ENCODE results near the gene TPRX1. TPM values are rescaled to one million over a fixed set of nuclear protein-coding genes. Genes with fewer than 3 reads are reported as not detected.
"Not testable (repeated sequence)": the region's sequence is repeated elsewhere in the genome, so short reads cannot be mapped to it uniquely, and the experiment has no call there.

TPRX1 gene
- total RNA-seq, 8 experiments from 2014 or later = 0.33 to 1.1 (median 0.46) TPM; not detected in 4

- Histone ChIP-seq H3K4me1 (replicated peaks in 1 of 2) (peaks cover 15 to 19% of the 10 kb centered on the region in 2 donors), H3K4me3 (peak overlapping the region; percentile 86 to 100 (median 98)), H3K27ac (peak overlapping the region; percentile 99)
- in situ Hi-C loops (cut with MboI; ENCODE audit: low pct_unique_long_range_greater_than_20kb in 2 of 9, low sequenced_read_pairs in 9 of 9, unreplicated experiment in 9 of 9); ATAC-seq (replicated peaks in 6 of 8): not testable (repeated sequence)
- 62 to 100% (median 86%) methylated on average over 1 to 19 of the region's 23 CpGs; no CpG with 5 or more reads in 2 of the 10 experiments for WGBS, 10 experiments
Measured at GRCh38 chr19:47777245-47778048, 26.9 kb downstream of the TPRX1 start.

GRCh38 chr19:47776568-47776967, 27.8 kb downstream of the TPRX1 start:
- Histone ChIP-seq H3K4me1 (replicated peaks in 1 of 2) (peaks cover 15 to 19% of the 10 kb centered on the region in 2 donors), H3K27ac (no peak overlapping the region), H3K4me3 (no peak overlapping the region)
- 0 to 100% (median 64%) methylated on average over 1 to 3 of the region's 4 CpGs; no CpG with 5 or more reads in 2 of the 10 experiments for WGBS, 10 experiments
- in situ Hi-C loops (cut with MboI; ENCODE audit: low pct_unique_long_range_greater_than_20kb in 2 of 9, low sequenced_read_pairs in 9 of 9, unreplicated experiment in 9 of 9) = no loop called here
- ATAC-seq (replicated peaks in 6 of 8) = no peak

- H3K4me3 ChIP-seq; H3K27ac ChIP-seq; ATAC-seq (replicated peaks in 6 of 8); in situ Hi-C loops (cut with MboI; ENCODE audit: low pct_unique_long_range_greater_than_20kb in 2 of 9, low sequenced_read_pairs in 9 of 9, unreplicated experiment in 9 of 9): not testable (repeated sequence)
- 0 to 90% (median 83%) methylated on average over 1 to 4 of the region's 6 CpGs; no CpG with 5 or more reads in 3 of the 10 experiments for WGBS, 10 experiments
- H3K4me1 ChIP-seq (replicated peaks in 1 of 2) = peaks cover 5 to 14% of the 10 kb centered on the region in 2 donors
Measured at GRCh38 chr19:47771291-47771690, 33.1 kb downstream of the TPRX1 start.

- in situ Hi-C loops (cut with MboI; ENCODE audit: low pct_unique_long_range_greater_than_20kb in 2 of 9, low sequenced_read_pairs in 9 of 9, unreplicated experiment in 9 of 9) = no loop called here
- 67 to 100% (median 94%) methylated on average over 1 to 3 of the region's 3 CpGs for WGBS, 10 experiments
Measured at GRCh38 chr19:47769534-47769933, 34.8 kb downstream of the TPRX1 start.

GRCh38 chr19:47768604-47769003, 35.7 kb downstream of the TPRX1 start:
- no peak for ATAC-seq (replicated peaks in 6 of 8)
- in situ Hi-C loops (cut with MboI; ENCODE audit: low pct_unique_long_range_greater_than_20kb in 2 of 9, low sequenced_read_pairs in 9 of 9, unreplicated experiment in 9 of 9) = no loop called here
- 100% methylated on average over 1 to 2 of the region's 2 CpGs; no CpG with 5 or more reads in 8 of the 10 experiments for WGBS, 10 experiments

More at GRCh38 chr19:47769534-47769933, 34.8 kb downstream of the TPRX1 start:
- Histone ChIP-seq H3K4me1 (replicated peaks in 1 of 2) (peaks cover 5 to 14% of the 10 kb centered on the region in 2 donors), H3K27ac (no peak overlapping the region), H3K4me3 (no peak overlapping the region)
- ATAC-seq (replicated peaks in 6 of 8) = no peak

GRCh38 chr19:47767349-47767748, 37.0 kb downstream of the TPRX1 start:
- 43 to 100% (median 100%) methylated on average over 1 to 2 of the region's 2 CpGs; no CpG with 5 or more reads in 5 of the 10 experiments for WGBS, 10 experiments
- Histone ChIP-seq H3K4me3 (no peak overlapping the region), H3K4me1 (replicated peaks in 1 of 2) (peaks cover 0 to 5% of the 10 kb centered on the region in 2 donors), H3K27ac (no peak overlapping the region)
- no peak for ATAC-seq (replicated peaks in 6 of 8)
- in situ Hi-C loops (cut with MboI; ENCODE audit: low pct_unique_long_range_greater_than_20kb in 2 of 9, low sequenced_read_pairs in 9 of 9, unreplicated experiment in 9 of 9) = no loop called here

More at GRCh38 chr19:47768604-47769003, 35.7 kb downstream of the TPRX1 start:
- Histone ChIP-seq H3K4me1 (replicated peaks in 1 of 2) (peaks cover 0 to 5% of the 10 kb centered on the region in 2 donors), H3K4me3 (no peak overlapping the region), H3K27ac (no peak overlapping the region)

- 17 to 100% (median 87%) methylated on average over 1 to 6 of the region's 7 CpGs; no CpG with 5 or more reads in 5 of the 10 experiments for WGBS, 10 experiments
- ATAC-seq (replicated peaks in 6 of 8) = no peak
- in situ Hi-C loops (cut with MboI; ENCODE audit: low pct_unique_long_range_greater_than_20kb in 2 of 9, low sequenced_read_pairs in 9 of 9, unreplicated experiment in 9 of 9) = no loop called here
- no peak overlapping the region for H3K27ac ChIP-seq
- H3K4me1 ChIP-seq (replicated peaks in 1 of 2) = peaks cover 0 to 5% of the 10 kb centered on the region in 2 donors
- no peak overlapping the region for H3K4me3 ChIP-seq
Measured at GRCh38 chr19:47766670-47767069, 37.7 kb downstream of the TPRX1 start.

- WGBS, 10 experiments = 100% methylated on average over 3 of the region's 7 CpGs; no CpG with 5 or more reads in 9 of the 10 experiments
- in situ Hi-C loops (cut with MboI; ENCODE audit: low pct_unique_long_range_greater_than_20kb in 2 of 9, low sequenced_read_pairs in 9 of 9, unreplicated experiment in 9 of 9) = no loop called here
- ATAC-seq (replicated peaks in 6 of 8) = no peak
Measured at GRCh38 chr19:47766359-47766620, 38.1 kb downstream of the TPRX1 start.

GRCh38 chr19:47765523-47766358, 38.6 kb downstream of the TPRX1 start:
- 0 to 100% methylated on average over 1 to 2 of the region's 19 CpGs; no CpG with 5 or more reads in 8 of the 10 experiments for WGBS, 10 experiments
- H3K27ac ChIP-seq = no peak overlapping the region
- peaks cover 0 to 5% of the 10 kb centered on the region in 2 donors for H3K4me1 ChIP-seq (replicated peaks in 1 of 2)
- no peak overlapping the region for H3K4me3 ChIP-seq
- in situ Hi-C loops (cut with MboI; ENCODE audit: low pct_unique_long_range_greater_than_20kb in 2 of 9, low sequenced_read_pairs in 9 of 9, unreplicated experiment in 9 of 9) = no loop called here
- ATAC-seq (replicated peaks in 6 of 8) = peak; percentile 59 to 84 (median 76)

More at GRCh38 chr19:47766359-47766620, 38.1 kb downstream of the TPRX1 start:
- no peak overlapping the region for H3K4me3 ChIP-seq
- peaks cover 0 to 5% of the 10 kb centered on the region in 2 donors for H3K4me1 ChIP-seq (replicated peaks in 1 of 2)
- no peak overlapping the region for H3K27ac ChIP-seq

- H3K4me3 ChIP-seq; in situ Hi-C loops (cut with MboI; ENCODE audit: low pct_unique_long_range_greater_than_20kb in 2 of 9, low sequenced_read_pairs in 9 of 9, unreplicated experiment in 9 of 9); H3K4me1 ChIP-seq (replicated peaks in 1 of 2); ATAC-seq (replicated peaks in 6 of 8); H3K27ac ChIP-seq: not testable (repeated sequence)
- 60 to 100% (median 80%) methylated on average over 1 to 3 of the region's 3 CpGs; no CpG with 5 or more reads in 5 of the 10 experiments for whole genome bisulfite sequencing, 10 experiments
Measured at GRCh38 chr19:47764705-47765104, 39.6 kb downstream of the TPRX1 start.

- Histone ChIP-seq H3K27ac (no peak overlapping the region), H3K4me3 (no peak overlapping the region), H3K4me1 (replicated peaks in 1 of 2) (no peaks in the 10 kb centered on the region)
- 36 to 100% (median 84%) methylated on average over 1 to 17 of the region's 18 CpGs for WGBS, 10 experiments
- in situ Hi-C loops (cut with MboI; ENCODE audit: low pct_unique_long_range_greater_than_20kb in 2 of 9, low sequenced_read_pairs in 9 of 9, unreplicated experiment in 9 of 9) = no loop called here
- ATAC-seq (replicated peaks in 6 of 8) = peak in 2 of 8 experiments; percentile 5 to 9
Measured at GRCh38 chr19:47762615-47763308, 41.6 kb downstream of the TPRX1 start.

GRCh38 chr19:47762151-47762550, 42.2 kb downstream of the TPRX1 start:
- no peaks in the 10 kb centered on the region for H3K4me1 ChIP-seq (replicated peaks in 1 of 2)
- WGBS, 10 experiments = 40 to 100% (median 95%) methylated on average over 1 to 3 of the region's 3 CpGs; no CpG with 5 or more reads in 4 of the 10 experiments
- no peak for ATAC-seq (replicated peaks in 6 of 8)
- H3K4me3 ChIP-seq = no peak overlapping the region
- no peak overlapping the region for H3K27ac ChIP-seq
- in situ Hi-C loops (cut with MboI; ENCODE audit: low pct_unique_long_range_greater_than_20kb in 2 of 9, low sequenced_read_pairs in 9 of 9, unreplicated experiment in 9 of 9) = no loop called here

Measured in motor neuron (in vitro differentiated cells).